ENCODE results near the gene SAP25. TPM values are rescaled to one million over a fixed set of nuclear protein-coding genes. Genes with fewer than 3 reads are reported as not detected.

Gene SAP25
- total and polyA plus RNA-seq, 2 experiments from 2014 or later: 1.8 TPM; not detected in 1

DNA sequence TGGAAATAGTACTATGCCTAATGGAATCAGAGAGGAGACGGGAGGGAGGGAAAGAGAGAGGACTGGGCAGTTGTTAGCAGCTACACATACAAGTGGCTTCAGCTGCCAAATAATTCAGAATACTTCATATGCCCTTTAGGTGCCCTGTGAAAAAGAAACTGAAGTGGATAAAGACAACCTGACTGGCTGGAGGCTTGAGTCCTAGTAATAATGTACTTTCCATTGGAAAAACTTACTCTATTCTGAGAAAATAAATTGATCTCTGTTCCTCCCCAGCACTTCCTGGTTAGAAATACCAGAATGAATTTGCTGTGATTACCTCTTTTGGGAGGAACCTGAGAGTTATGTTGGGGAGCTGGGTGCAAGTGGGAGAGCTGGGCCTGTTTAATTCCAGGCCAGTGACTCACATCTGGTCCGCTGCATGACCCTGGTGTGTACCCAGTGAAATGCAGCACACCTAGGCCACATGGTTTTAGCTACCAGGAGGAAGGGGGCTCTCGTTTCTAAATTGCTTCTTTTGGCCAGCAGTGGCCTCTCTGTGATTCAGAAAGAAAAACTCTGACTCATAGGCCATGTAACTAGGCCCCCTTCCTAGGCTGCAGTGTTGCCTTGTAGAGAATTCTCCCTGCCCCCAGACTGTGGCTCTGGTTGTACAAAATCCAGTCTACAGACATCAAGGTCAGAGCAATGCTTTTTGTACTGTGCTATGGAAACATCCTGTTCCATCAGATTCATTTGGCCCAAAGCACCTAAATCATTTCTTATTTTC is 28.2 kb downstream of the SAP25 start:
- TF ChIP-seq, protein P1, sequence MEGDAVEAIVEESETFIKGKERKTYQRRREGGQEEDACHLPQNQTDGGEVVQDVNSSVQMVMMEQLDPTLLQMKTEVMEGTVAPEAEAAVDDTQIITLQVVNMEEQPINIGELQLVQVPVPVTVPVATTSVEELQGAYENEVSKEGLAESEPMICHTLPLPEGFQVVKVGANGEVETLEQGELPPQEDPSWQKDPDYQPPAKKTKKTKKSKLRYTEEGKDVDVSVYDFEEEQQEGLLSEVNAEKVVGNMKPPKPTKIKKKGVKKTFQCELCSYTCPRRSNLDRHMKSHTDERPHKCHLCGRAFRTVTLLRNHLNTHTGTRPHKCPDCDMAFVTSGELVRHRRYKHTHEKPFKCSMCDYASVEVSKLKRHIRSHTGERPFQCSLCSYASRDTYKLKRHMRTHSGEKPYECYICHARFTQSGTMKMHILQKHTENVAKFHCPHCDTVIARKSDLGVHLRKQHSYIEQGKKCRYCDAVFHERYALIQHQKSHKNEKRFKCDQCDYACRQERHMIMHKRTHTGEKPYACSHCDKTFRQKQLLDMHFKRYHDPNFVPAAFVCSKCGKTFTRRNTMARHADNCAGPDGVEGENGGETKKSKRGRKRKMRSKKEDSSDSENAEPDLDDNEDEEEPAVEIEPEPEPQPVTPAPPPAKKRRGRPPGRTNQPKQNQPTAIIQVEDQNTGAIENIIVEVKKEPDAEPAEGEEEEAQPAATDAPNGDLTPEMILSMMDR (IDR thresholded peaks at IDR 0.05; ENCODE audit: poor library complexity): no peak
- TF ChIP-seq EZH2 (IDR thresholded peaks at IDR 0.05; ENCODE audit: borderline replicate concordance) (no peak), EZH2phosphoT487 (IDR thresholded peaks at IDR 0.05; ENCODE audit: low read depth, severe bottlenecking, unreplicated experiment) (no peak)
- H3K79me2 ChIP-seq: peaks cover 64% of the 10 kb centered on the region
- H2AFZ ChIP-seq: no peak overlapping the region
- H3K36me3 ChIP-seq (replicated peaks; ENCODE audit: insufficient read depth, low read depth): no peaks in the 10 kb centered on the region
- no peaks in the 10 kb centered on the region for H4K20me1 ChIP-seq (ENCODE audit: insufficient read depth, poor library complexity, severe bottlenecking)
- H3K9me2 ChIP-seq (replicated peaks; ENCODE audit: insufficient read depth): no peaks in the 10 kb centered on the region
- H3K9me3 ChIP-seq (ENCODE audit: low read depth): no peaks in the 10 kb centered on the region
- WGBS (ENCODE audit: low lambda C conversion rate, missing lambda C conversion rate): 20% methylated on average over 3 of the region's 3 CpGs
- H3K4me2 ChIP-seq: peak overlapping the region; percentile 57
- DNase-seq (ENCODE audit: low spot score): peak; percentile 86
- H3K4me1 ChIP-seq (ENCODE audit: insufficient read depth): peaks cover 47% of the 10 kb centered on the region
- H3K4me3 ChIP-seq: no peak overlapping the region
- H3K27ac ChIP-seq: peak overlapping the region; percentile 93
- H3K27me3 ChIP-seq: no peaks in the 10 kb centered on the region

DNA sequence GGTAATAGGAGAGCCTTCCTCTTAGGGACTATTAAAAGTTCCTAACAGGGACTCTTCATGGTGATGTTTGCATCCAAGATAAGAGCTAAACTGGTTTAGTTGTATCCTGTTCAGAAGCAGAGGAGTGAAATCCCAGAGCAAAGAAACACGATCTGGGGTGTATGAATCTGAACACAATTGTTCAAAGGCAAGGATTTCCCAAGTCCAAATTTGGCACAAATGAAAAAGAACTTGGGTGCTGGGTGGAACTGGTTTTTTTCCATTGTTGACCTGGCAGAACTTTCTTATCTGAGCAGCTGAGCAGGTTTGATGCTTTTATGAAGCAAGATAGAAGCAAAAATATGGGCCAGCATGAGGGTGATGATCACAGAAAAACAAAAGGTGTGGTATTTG is 28.7 kb downstream of the SAP25 start:
- Histone ChIP-seq H3K27ac (peak overlapping the region; percentile 93), H2AFZ (no peak overlapping the region), H3K27me3 (no peaks in the 10 kb centered on the region), H3K4me2 (peak overlapping the region; percentile 57), H4K20me1 (ENCODE audit: insufficient read depth, poor library complexity, severe bottlenecking) (no peaks in the 10 kb centered on the region), H3K9me2 (replicated peaks; ENCODE audit: insufficient read depth) (no peaks in the 10 kb centered on the region), H3K9me3 (ENCODE audit: low read depth) (no peaks in the 10 kb centered on the region), H3K4me3 (no peak overlapping the region), H3K36me3 (replicated peaks; ENCODE audit: insufficient read depth, low read depth) (no peaks in the 10 kb centered on the region), H3K4me1 (ENCODE audit: insufficient read depth) (peaks cover 47% of the 10 kb centered on the region), H3K79me2 (peaks cover 67% of the 10 kb centered on the region)
- TF ChIP-seq EZH2 (IDR thresholded peaks at IDR 0.05; ENCODE audit: borderline replicate concordance) (no peak), EZH2phosphoT487 (IDR thresholded peaks at IDR 0.05; ENCODE audit: low read depth, severe bottlenecking, unreplicated experiment) (no peak)
- TF ChIP-seq, protein P1 (IDR thresholded peaks at IDR 0.05; ENCODE audit: poor library complexity): no peak
- 17% methylated on average over 1 of the region's 1 CpG for WGBS (ENCODE audit: low lambda C conversion rate, missing lambda C conversion rate)
- DNase-seq (ENCODE audit: low spot score): no peak

DNA sequence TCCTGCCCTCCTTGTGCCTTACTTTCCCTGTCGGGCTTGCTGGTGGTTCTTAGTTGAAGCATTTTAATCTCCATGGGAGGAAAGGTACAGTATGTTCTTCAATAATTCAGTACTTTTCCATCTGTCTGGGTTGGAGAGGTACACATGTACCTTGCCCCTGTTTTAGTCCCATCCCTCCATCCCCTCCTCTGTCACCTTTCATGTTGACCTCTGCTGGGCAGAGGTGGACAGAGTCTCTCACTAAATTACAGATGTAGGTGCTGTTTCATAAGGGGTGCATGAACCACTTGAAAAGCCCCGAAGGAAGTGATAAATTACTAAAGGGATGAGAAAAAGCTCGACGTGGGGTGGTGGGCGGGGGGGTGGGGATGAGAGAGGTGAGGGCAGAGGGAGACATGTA is 29.3 kb downstream of the SAP25 start:
- no peaks in the 10 kb centered on the region for H3K36me3 ChIP-seq (replicated peaks; ENCODE audit: insufficient read depth, low read depth)
- H3K27ac ChIP-seq: peak overlapping the region; percentile 93
- DNase-seq (ENCODE audit: low spot score): no peak
- no peak overlapping the region for H2AFZ ChIP-seq
- H3K4me3 ChIP-seq: no peak overlapping the region
- TF ChIP-seq EZH2phosphoT487 (IDR thresholded peaks at IDR 0.05; ENCODE audit: low read depth, severe bottlenecking, unreplicated experiment) (no peak), EZH2 (IDR thresholded peaks at IDR 0.05; ENCODE audit: borderline replicate concordance) (no peak)
- TF ChIP-seq, protein P1 (IDR thresholded peaks at IDR 0.05; ENCODE audit: poor library complexity): no peak
- 27% methylated on average over 5 of the region's 5 CpGs for WGBS (ENCODE audit: low lambda C conversion rate, missing lambda C conversion rate)
- H3K4me2 ChIP-seq: peak overlapping the region; percentile 57
- no peaks in the 10 kb centered on the region for H3K9me3 ChIP-seq (ENCODE audit: low read depth)
- peaks cover 47% of the 10 kb centered on the region for H3K4me1 ChIP-seq (ENCODE audit: insufficient read depth)
- peaks cover 62% of the 10 kb centered on the region for H3K79me2 ChIP-seq
- no peaks in the 10 kb centered on the region for H4K20me1 ChIP-seq (ENCODE audit: insufficient read depth, poor library complexity, severe bottlenecking)
- H3K27me3 ChIP-seq: no peaks in the 10 kb centered on the region
- H3K9me2 ChIP-seq (replicated peaks; ENCODE audit: insufficient read depth): no peaks in the 10 kb centered on the region
